Gastrocnemius medialis (tissue), 4 donors: ENCODE data around the gene CLIC1.

Experiments used
- POLR2A ChIP-seq, 2 donors: fragments of 450-650 bp; IDR thresholded peaks; one replicate each; pipeline ENCODE4 v1.6.1; 2017; ENCODE audit warnings: antibody characterized with exemption in 2 of 2, mild to moderate bottlenecking in 2 of 2, moderate library complexity in 2 of 2
- TF ChIP-seq, protein P1 (sequence below), 5 experiments: fragments of 450-650 bp in 3 of 5; fragments of 200-600 bp in 2 of 5; sonication (generic) in 2 of 5; IDR thresholded peaks in 4 of 5; conservative IDR thresholded peaks in 1 of 5; 1 replicate in 4 of 5; 2 replicates in 1 of 5; pipeline ENCODE4 v1.5.1; 2016 to 2019; ENCODE audit warnings: antibody characterized with exemption in 5 of 5, mild to moderate bottlenecking in 3 of 5, moderate library complexity in 3 of 5

DNA sequence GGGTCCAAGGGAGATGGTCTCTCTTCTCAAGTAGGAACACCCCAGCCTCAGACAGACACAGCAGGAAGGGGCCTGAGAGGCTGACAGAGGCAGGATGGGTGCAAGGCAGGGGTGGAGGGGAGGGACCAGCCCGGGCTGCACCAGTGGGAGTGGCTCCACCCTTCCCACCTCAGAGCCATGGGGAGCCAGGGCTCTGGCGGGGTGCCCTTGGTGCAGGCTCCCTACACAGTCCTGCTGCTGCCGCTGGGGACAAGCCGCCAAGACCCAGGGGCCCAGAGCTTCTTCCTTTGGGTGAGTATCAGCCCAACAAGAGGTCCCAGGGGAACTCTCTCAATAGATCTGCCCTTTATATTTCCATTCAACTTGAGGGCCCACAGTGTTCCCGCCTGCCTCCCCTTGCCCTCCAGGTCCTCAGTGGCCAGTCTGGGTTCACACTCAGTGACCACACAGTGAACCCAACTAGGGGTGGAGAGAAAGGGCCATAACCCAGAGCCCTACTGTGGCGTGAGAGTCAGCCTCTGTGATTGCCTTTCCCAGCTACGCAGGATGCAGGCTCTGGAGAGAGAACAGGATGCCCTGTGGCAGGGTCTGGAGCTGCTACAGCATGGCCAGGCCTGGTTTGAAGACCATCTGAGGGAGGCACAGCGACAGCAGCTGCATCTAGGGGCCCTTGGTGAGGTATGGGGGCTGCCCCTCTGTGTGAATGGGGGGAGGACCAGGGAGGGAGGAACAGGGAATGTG is 26.7 kb upstream of the CLIC1 start:
- TF ChIP-seq, protein P1, sequence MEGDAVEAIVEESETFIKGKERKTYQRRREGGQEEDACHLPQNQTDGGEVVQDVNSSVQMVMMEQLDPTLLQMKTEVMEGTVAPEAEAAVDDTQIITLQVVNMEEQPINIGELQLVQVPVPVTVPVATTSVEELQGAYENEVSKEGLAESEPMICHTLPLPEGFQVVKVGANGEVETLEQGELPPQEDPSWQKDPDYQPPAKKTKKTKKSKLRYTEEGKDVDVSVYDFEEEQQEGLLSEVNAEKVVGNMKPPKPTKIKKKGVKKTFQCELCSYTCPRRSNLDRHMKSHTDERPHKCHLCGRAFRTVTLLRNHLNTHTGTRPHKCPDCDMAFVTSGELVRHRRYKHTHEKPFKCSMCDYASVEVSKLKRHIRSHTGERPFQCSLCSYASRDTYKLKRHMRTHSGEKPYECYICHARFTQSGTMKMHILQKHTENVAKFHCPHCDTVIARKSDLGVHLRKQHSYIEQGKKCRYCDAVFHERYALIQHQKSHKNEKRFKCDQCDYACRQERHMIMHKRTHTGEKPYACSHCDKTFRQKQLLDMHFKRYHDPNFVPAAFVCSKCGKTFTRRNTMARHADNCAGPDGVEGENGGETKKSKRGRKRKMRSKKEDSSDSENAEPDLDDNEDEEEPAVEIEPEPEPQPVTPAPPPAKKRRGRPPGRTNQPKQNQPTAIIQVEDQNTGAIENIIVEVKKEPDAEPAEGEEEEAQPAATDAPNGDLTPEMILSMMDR (IDR thresholded peaks at IDR 0.05 in 4 of 5, conservative IDR thresholded peaks at IDR 0.05 in 1 of 5) = no peak
- TF ChIP-seq POLR2A (IDR thresholded peaks at IDR 0.05) = no peak
